ENCODE data around the gene UCKL1.
"Not testable (repeated sequence)": the region's sequence is repeated elsewhere in the genome, so short reads cannot be mapped to it uniquely, and the experiment has no call there.

The UCKL1 gene

GRCh38 chr20:63955827-63956663 lies at the start of gene UCKL1:
TSS of gene UCKL1 (minus strand) at chr20:63956416. CDS start at chr20:63956372, 44 bp downstream.
- peak in 55 of 58 donors; percentile 37 to 98 (median 84) for DNase-seq

- no peak for DNase-seq
Observed at GRCh38 chr20:64005394-64005793, 49.2 kb upstream of the UCKL1 start.

DNA sequence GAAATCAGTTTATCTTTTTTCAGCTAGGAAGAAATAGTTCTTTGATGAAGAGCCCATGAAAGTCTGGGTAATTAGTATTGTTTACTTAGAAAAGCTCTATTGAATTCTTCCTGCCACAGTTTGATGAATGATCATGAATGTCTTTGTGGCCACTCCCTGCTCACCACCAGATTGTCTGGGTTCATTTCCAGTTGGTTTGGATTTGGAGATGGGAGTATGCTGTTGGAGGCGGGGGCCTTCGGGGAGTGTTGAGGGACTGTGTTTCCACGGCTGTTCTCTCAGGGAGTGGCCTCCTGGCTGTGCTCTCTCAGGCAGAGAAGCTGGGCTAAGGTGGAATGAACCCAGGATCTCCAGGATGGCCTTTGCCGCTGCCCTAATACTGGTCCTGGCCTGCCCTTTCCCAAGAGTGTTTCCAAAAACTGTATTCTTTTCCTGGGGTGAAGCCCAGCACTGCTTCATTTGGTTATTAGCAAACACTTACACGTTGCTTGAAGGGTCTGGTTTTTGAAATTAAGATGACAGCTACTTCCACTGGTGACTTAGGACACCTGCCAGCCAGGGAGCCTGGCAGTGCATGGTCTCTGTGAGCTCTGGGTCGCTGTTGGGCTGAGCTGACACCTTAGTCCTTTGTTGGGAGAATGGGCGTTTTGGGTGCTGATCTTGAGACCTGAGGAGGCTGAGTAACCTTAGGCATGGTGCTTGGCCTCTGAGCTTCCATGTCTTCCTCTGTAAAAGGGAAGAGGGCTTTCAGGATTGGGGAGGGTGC lies 47.9 kb upstream of the UCKL1 start:
- DNase-seq, result no peak

GRCh38 chr20:64001607-64002011 lies 45.4 kb upstream of the UCKL1 start:
- peak in 2 of 58 donors; percentile 2 to 4 for DNase-seq

- no peak for DNase-seq
Observed at GRCh38 chr20:64000906-64001305, 44.7 kb upstream of the UCKL1 start.

DNA sequence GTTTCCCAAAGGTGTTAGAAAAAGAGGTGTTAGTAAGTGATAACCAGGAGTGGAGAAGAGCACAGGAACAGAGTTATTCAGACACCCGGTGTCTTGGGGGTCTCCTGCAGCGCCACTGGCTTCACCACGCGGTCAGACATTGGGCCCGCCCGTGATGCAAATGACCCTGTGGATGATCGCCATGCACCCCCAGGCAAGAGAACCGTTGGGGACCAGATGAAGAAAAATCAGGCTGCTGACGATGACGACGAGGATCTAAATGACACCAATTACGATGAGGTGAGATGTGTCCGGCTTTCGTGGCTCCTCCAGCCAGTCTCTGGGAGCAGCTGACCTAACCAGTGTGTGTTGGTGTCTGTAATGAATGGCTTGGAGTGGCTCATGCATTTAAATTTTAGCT lies 26.7 kb upstream of the UCKL1 start:
- no peak for DNase-seq

DNA sequence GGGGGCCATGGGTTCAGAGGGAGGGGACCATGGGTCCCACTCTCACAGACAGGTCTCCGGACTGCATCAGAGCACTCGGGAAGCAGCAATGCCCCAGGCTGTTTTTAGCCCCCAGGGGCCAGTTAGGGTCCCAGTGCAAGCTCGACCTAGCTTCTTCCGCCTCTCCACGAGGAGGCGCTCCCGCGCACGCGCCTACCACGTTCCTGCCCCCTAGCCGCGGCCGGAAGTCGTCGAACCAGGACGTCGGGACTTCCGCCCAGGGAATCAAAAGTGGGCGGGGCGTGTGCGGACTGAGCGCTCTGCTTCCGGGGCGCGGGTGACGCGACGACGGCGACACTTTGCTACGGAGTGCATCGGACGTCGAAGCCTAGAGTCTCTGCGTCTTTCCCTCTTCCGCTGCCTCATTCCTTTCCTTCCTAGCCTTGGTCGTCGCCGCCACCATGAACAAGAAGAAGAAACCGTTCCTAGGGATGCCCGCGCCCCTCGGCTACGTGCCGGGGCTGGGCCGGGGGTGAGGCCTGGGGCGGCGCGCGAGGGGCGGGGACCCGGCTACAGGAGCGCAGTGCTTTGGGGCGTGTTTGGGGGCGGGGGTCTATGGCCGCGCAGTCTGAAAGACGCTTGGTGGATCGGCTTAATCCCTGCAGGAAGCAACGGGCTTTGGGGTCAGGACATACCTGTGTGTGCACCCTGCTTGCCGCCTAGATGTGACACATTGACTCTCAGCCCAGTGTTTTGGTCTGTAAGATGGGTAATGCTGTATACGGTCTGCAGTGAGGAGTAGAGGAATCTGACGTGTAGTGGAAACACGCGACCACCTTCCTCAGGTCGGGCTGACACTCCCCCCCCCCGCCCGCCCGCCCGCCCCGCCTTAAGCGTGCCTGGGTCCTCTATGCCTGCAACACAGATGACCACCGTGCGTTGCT lies 24.9 kb upstream of the UCKL1 start, which contains the start of gene PRPF6:
Gene PRPF6, plus strand, starts transcription at position 327 of the 923 bp plus-strand sequence. Its CDS starts 114 bp downstream, at position 441.
- peak; percentile 52 to 97 (median 90) for DNase-seq

GRCh38 chr20:63980317-63980805 lies 24.1 kb upstream of the UCKL1 start:
- DNase-seq, result peak in 1 of 58 donors; percentile 68

DNA sequence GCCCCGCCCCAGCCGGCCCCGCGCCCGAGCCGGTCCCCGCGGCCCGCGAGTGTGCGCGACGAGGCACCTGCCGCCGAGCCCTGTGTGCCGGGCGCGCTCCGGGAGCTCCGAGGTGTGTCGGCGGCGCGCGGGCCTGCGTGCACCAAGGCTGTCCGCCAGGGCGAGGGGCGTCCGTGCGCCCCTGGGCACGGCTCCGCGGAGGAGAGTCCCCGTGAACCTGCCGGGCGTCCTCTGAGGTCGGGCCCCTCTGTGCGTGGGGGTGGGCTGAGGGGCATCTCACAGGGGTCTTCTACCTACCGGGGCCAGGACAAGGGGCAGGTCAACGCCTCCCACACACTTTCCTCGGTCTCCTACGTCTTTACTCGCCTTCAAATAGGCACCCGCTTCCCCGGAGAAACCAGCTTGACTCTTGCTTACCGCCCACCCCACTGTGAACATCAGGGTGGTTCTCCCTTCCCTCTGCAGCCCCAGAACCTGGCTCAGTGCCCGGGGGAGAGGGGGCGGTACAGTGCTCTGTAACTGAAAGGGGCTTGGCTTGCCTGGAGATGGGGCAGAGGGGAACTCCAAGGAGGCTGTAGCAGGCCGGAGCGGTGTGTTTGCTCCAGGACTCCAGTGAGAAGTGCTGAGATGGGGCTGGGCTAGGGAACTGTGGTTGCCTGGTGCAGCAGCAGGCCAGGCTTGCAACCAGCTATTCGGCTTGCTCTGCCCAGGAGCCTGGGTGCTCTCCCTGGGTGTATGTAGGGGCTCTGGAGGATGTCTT lies 23.5 kb upstream of the UCKL1 start, which contains the start of gene SAMD10:
Gene SAMD10, minus strand, starts transcription at position 86 of the 760 bp plus-strand sequence. CDS start 175 bp downstream, outside the sequence.
- DNase-seq, result peak in 36 of 58 donors; percentile 18 to 72 (median 42)

DNA sequence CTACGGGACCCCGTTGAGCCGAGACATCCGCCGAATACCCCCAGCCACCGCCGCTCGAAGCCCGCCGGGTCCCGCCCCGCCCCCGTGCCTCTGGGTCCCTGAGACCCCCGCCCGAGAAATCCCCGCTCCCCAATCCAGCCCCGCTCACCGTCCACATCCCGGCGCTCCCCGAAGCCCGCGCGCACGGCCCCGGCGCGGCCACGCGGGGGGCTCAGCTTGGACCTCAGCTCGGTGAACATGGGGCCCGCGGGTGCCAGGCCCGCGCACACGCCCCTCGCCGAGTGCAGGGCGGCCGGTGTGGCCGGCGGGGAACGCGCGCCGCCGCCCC lies 23.0 kb upstream of the UCKL1 start:
- DNase-seq, result no peak

- peak in 13 of 58 donors; percentile 14 to 49 (median 23) for DNase-seq
Observed at GRCh38 chr20:63978319-63979228, 22.4 kb upstream of the UCKL1 start.

DNA sequence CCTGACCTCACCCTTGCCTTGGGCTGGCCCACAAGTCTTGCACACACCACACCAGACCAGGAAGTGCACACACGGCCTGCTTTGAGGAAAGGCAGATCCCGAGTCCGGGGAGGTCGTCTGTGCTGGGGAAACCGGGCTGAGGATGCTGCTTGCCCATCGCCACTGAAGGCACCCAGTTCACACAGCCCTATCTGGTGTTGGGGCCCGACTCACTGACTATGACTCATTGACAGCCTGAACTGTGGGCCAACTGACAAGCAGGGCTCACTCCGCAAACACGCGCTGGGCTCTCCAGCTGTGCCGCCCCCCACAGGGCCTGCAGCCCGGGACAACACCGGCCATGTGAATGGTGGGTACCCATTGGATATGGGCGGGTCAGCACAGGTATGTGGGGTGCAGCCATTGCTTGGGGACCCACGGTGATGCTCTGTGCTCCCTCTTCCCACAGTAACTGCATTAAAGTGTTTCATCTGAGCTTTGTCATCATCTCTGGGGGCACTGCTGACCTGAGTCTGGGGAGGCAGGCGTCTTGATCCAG lies 21.6 kb upstream of the UCKL1 start:
- DNase-seq, result no peak

- no peak for DNase-seq
Observed at GRCh38 chr20:63976980-63977738, 20.9 kb upstream of the UCKL1 start.

DNA sequence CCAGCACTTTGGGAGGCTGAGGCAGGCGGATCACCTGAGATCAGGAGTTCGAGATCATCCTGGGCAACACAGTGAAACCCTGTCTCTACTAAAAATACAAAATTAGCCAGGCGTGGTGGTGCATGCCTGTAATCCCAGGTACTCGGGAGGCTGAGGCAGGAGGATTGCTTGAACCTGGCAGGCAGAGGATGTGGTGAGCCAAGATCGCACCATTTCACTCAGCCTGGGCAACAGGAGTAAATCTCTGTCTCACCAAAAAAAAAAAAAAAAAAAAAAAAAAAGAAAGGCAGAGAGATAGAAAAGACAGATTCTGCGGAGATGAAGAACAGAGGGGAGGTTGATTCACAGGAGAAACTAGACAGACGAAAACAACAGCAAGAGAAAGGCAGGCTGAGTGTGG lies 20.3 kb upstream of the UCKL1 start:
- not testable (repeated sequence) for DNase-seq

- peak in 1 of 58 donors; percentile 34 for DNase-seq
Observed at GRCh38 chr20:63974402-63975200, 18.4 kb upstream of the UCKL1 start.

DNA sequence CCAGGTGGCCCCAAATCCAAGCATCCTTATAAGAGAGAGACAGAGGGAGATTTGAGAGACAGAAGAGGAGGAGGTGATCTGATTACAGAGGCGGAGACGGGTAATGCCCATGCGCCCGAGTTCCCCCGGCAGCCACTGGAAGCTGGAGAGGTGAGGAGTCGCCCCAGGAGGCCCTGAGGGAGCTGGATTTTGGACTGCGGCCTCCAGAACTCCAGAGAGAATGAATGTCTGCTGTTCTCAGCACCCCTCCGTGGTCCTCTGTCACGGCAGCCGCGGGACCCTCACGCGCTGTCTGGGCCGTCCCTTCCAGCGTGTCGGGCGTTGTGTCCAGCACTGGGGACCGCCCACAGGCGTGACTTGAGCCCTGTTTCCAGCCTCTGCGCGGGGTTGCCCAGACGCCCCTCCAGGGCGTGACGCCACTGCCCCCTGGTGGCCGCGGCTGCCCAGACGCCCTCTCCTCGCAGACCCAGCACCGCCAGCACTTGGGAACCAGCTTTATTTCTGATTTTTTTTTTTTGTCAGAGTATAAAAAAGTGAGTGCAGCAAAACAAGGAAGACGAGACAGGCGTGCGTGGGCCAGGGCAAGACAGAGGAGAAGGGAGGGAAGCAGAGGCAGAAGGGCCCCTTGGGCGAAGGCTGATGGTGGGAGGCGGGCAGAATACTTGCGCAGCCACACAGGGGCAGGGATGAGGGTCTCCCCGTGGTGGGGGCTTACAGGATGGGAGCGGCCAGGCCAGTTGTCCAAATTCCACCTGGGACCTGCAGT lies 17.6 kb upstream of the UCKL1 start:
- DNase-seq, result peak in 56 of 58 donors; percentile 25 to 90 (median 77)

Measured in anterior cingulate cortex (tissue), 58 donors.